Melanocyte of skin (primary cell): ENCODE measurements around the gene TLN1. TPM values are rescaled to one million over a fixed set of nuclear protein-coding genes. Genes with fewer than 3 reads are reported as not detected.

Experiments
- small RNA-seq, 2 donors: library from RNA; depleted of rRNA; stranded (forward); fragments of <200 nt; gene quantifications; one replicate each; pipeline ENCODE3, GENCODE V24; 2012
- total RNA-seq, 2 donors: library from RNA; depleted of rRNA; stranded (reverse); fragments of >200 nt; gene quantifications; 2 replicates each; pipeline ENCODE4 v1.2.3, GENCODE V29; 2012

The TLN1 gene
- total RNA-seq, result 100 to 1,000 TPM; 135 to 143 TPM

DNA sequence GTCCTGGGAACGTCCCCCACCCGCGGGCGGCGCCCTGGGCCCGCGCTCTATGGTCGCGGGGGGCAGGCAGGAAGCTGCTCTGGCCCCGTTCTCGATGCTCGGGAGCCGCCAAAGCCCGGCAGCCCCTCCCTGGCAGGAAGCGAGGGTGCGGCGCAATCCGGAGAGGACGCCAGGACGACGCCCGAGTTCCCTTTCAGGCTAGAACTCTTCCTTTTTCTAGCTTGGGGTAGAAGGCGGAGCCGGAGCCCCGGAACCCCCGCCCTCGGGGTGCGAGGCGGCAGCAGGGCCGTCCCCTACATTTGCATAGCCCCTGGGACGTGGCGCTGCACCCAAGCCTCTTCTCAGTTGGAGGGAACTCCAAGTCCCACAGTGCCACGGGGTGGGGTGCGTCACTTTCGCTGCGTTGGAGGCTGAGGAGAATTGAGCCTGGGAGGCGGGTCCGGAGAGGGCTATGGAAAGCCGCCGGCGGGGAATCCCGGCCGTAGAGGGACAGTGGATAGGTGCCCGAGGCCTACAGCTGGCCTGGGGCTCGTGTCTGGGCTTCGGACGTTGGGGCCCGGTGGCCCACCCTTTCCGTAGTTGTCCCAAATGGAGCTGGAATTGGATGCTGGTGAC is at the start of gene TLN1, which contains the start of gene CREB3:
TSS of gene TLN1 (minus strand) at position 11 of the 615 bp plus-strand sequence. CDS start 6,501 bp downstream, outside the sequence.
TSS of gene CREB3 (plus strand) at position 482 of the 615 bp plus-strand sequence. CDS start at position 589, 107 bp downstream.

DNA sequence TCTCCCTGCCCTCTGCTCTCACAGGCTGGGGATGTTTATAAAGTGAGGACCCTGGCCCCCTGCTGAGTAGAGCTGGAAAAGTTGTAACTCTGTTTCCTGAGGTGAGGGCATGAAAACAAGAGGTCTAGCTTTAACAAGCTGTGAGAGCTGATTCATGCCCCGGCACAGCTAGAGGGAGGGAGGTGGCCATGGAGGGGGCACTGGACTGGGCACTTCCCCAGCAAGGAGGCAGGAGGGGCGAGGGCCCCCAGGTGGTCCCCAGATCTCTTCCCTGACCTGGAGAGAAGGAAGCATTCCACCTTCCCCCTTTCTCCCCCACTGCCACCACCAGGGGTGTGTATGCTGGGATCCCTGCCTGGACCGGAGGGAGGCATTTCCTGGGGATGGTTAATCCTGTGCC is 22.3 kb upstream of the TLN1 start, which contains the start of gene MSMP:
TSS of gene MSMP (minus strand) at position 13 of the 400 bp plus-strand sequence. CDS start 147 bp downstream, outside the sequence.

DNA sequence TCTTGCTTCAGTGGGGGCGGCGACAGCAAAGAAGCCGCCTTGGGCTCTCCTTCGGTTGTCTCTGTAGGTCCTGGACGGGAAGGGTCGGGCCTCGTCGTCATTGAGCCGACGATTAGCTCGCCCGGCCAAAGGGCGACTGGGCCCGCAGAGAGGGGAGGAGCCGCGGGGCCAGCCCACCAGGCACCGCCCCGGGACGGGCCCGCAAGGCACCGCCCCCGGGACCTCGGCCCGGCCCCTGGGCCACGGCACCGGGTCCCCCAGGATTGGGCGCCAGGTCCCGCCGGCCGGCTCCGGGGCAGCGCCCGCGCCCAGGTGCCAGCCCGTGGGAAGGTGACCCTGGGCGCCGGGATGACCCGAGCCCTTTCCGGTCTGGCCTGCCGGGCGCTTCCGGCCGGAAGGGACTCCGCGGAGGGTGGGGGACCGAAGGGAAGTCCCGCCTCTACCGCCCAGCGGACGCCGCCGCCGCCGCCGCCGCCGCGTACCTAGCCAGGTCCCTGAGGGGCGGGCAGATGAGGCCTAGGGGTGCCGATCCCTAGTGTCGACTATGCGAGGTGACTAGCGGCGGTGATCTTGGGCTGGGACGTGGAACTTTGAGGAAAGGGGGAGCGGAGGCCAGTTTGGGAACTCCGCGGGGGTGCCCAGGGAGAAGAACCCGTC is 17.0 kb upstream of the TLN1 start, which contains the start of the genes GBA2 and RGP1:
TSS of gene GBA2 (minus strand) at position 371 of the 657 bp plus-strand sequence. CDS start 524 bp downstream, outside the sequence.
TSS of gene RGP1 (plus strand) at position 430 of the 657 bp plus-strand sequence. CDS start 469 bp downstream, outside the sequence.

GRCh38 chr9:35689542-35690293 is 42.3 kb downstream of the TLN1 start, which contains the start of gene TPM2:
TPM2 (minus strand) TSS chr9:35689925; CDS start chr9:35689817, 108 bp downstream.

DNA sequence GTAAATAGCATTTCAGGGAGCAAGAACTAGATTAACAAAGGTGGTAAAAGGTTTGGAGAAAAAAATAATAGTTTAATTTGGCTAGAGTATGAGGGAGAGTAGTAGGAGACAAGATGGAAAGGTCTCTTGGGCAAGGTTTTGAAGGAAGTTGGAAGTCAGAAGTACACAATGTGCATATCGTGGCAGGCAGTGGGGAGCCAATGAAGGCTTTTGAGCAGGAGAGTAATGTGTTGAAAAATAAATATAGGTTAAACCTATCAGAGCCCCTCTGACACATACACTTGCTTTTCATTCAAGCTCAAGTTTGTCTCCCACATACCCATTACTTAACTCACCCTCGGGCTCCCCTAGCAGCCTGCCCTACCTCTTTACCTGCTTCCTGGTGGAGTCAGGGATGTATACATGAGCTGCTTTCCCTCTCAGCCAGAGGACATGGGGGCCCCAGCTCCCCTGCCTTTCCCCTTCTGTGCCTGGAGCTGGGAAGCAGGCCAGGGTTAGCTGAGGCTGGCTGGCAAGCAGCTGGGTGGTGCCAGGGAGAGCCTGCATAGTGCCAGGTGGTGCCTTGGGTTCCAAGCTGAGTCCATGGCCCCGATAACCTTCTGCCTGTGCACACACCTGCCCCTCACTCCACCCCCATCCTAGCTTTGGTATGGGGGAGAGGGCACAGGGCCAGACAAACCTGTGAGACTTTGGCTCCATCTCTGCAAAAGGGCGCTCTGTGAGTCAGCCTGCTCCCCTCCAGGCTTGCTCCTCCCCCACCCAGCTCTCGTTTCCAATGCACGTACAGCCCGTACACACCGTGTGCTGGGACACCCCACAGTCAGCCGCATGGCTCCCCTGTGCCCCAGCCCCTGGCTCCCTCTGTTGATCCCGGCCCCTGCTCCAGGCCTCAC is 58.6 kb downstream of the TLN1 start, which contains the start of gene CA9:
TSS of gene CA9 (plus strand) at position 797 of the 893 bp plus-strand sequence. CDS start at position 829, 32 bp downstream.

GRCh38 chr9:35664531-35665470 is 67.2 kb downstream of the TLN1 start, which contains the start of gene ARHGEF39:
ARHGEF39 (minus strand) TSS chr9:35665195; CDS start chr9:35665169, 26 bp downstream.

GRCh38 chr9:35658137-35658967 is 73.6 kb downstream of the TLN1 start, which contains the start of gene CCDC107:
CCDC107 (plus strand) TSS chr9:35658292; CDS start chr9:35658380, 88 bp downstream.

GRCh38 chr9:35657546-35658136 is 74.4 kb downstream of the TLN1 start, which contains the start of gene RMRP:
RMRP (minus strand) TSS chr9:35658019.

GRCh38 chr9:35650341-35651158 is 81.4 kb downstream of the TLN1 start, which contains the start of gene SIT1:
SIT1 (minus strand) TSS chr9:35650931; CDS start chr9:35650853, 78 bp downstream.

Small RNA genes within 50 kb of the gene (small RNA-seq; reads per million reads assigned to genes)
- gene MIR6853, result 1.1 to 1.6 reads per million in 2 donors
- gene RMRP, result 0 reads per million in 2 donors
- gene RN7SL22P, result 0 reads per million in 2 donors

Other genes starting within 250 kb of the TLN1 start
- gene RUSC2, start 242.1 kb downstream of the TLN1 start, total RNA-seq, result 10 to 100 TPM; 12.4 to 13.0 TPM
- 10 to 100 TPM in 1 of 2 donors, 1 to 10 TPM in 1; 9.3 to 10.3 TPM for gene TESK1, start 126.9 kb downstream of the TLN1 start, total RNA-seq
- gene CD72, start 113.8 kb downstream of the TLN1 start, total RNA-seq, result 1 to 10 TPM in 1 of 2 donors, under 1 TPM in 1; 0.33 to 1.0 TPM
- gene SIT1, start 81.3 kb downstream of the TLN1 start, total RNA-seq, result not detected
- gene RMRP, start 74.2 kb downstream of the TLN1 start, total RNA-seq, result over 10,000 TPM; 172,345 to 336,493 TPM
- gene CCDC107, start 73.9 kb downstream of the TLN1 start, total RNA-seq, result 10 to 100 TPM in 1 of 2 donors, 1 to 10 TPM in 1; 9.3 to 11.4 TPM
- gene ARHGEF39, start 67.0 kb downstream of the TLN1 start, total RNA-seq, result 1 to 10 TPM; 1.7 to 7.0 TPM
- not detected for gene CA9, start 58.3 kb downstream of the TLN1 start, total RNA-seq
- 10 to 100 TPM in 1 of 2 donors, 1 to 10 TPM in 1; 4.5 to 34.0 TPM for gene TPM2, start 42.3 kb downstream of the TLN1 start, total RNA-seq
- 10 to 100 TPM; 46.5 to 48.6 TPM for gene CREB3, start 471 bp upstream of the TLN1 start, total RNA-seq
- 10 to 100 TPM; 37.3 to 41.3 TPM for gene GBA2, start 17.0 kb upstream of the TLN1 start, total RNA-seq
- 10 to 100 TPM; 13.0 to 16.2 TPM for gene RGP1, start 17.1 kb upstream of the TLN1 start, total RNA-seq
- gene MSMP, start 22.1 kb upstream of the TLN1 start, total RNA-seq, result not detected
- 10 to 100 TPM; 10.7 to 17.3 TPM for gene NPR2, start 59.4 kb upstream of the TLN1 start, total RNA-seq
- 1 to 10 TPM in 1 of 2 donors, under 1 TPM in 1; 0.67 to 1.0 TPM for gene SPAG8, start 80.1 kb upstream of the TLN1 start, total RNA-seq
- gene HINT2, start 82.8 kb upstream of the TLN1 start, total RNA-seq, result 10 to 100 TPM; 31.6 to 41.6 TPM
- not detected for gene FAM221B, start 96.5 kb upstream of the TLN1 start, total RNA-seq
- gene TMEM8B, start 97.0 kb upstream of the TLN1 start, total RNA-seq, result 1 to 10 TPM in 1 of 2 donors, under 1 TPM in 1; 0.33 to 1.7 TPM
- gene OR13J1, start 138.2 kb upstream of the TLN1 start, total RNA-seq, result not detected
- gene HRCT1, start 174.0 kb upstream of the TLN1 start, total RNA-seq, result under 1 TPM in 1 of 2 donors, not detected in 1; 0.33 TPM
- gene SPAAR, start 177.3 kb upstream of the TLN1 start, total RNA-seq, result under 1 TPM in 1 of 2 donors, not detected in 1; 0.34 TPM
- gene OR2S2, start 226.0 kb upstream of the TLN1 start, total RNA-seq, result not detected